GM23338 (cell line): ENCODE results near the gene RTP5. TPM values are rescaled to one million over a fixed set of nuclear protein-coding genes. Genes with fewer than 3 reads are reported as not detected.

Experiments
- ATAC-seq: fragments of 200-7000 bp; cut with Tn5 transposase; 3 replicates; pipeline ENCODE4 v1.9.1; 2020
- DNase-seq: peaks from one replicate; pipeline ENCODE4 v3.0.0-alpha.2; 2015; ENCODE audit warnings: low spot score
- H2AFZ ChIP-seq: fragments of 200-600 bp; sonication (generic); 2 replicates; pipeline ENCODE4 v1.8.0; 2016; ENCODE audit warnings: antibody characterized with exemption, mild to moderate bottlenecking, moderate library complexity
- H3F3A ChIP-seq: fragments of 200-600 bp; sonication (generic); replicated peaks from 2 replicates; pipeline ENCODE4 v1.8.0; 2017; ENCODE audit warnings: antibody characterized with exemption, mixed run types, low read depth
- H3K27ac ChIP-seq: fragments of 200-600 bp; sonication (generic); 2 replicates; pipeline ENCODE4 v1.6.1; 2016; ENCODE audit warnings: low read depth
- H3K27me3 ChIP-seq: fragments of 200-600 bp; sonication (generic); 2 replicates; pipeline ENCODE4 v1.8.0; 2016; ENCODE audit warnings: mild to moderate bottlenecking, mixed run types, moderate library complexity; ENCODE audit not compliant: insufficient read depth
- H3K36me3 ChIP-seq: fragments of 200-600 bp; sonication (generic); 2 replicates; pipeline ENCODE4 v1.8.0; 2016; ENCODE audit warnings: mild to moderate bottlenecking; ENCODE audit not compliant: insufficient read depth
- H3K4me1 ChIP-seq: fragments of 200-600 bp; sonication (generic); 2 replicates; pipeline ENCODE4 v1.8.0; 2016; ENCODE audit warnings: mild to moderate bottlenecking, moderate library complexity; ENCODE audit not compliant: insufficient read depth
- H3K4me2 ChIP-seq: fragments of 200-600 bp; sonication (generic); 2 replicates; pipeline ENCODE4 v1.7.1; 2017; ENCODE audit warnings: mixed run types
- H3K4me3 ChIP-seq: fragments of 200-600 bp; sonication (generic); 2 replicates; pipeline ENCODE4 v1.6.1; 2016; ENCODE audit warnings: mixed run types
- H3K79me2 ChIP-seq: fragments of 200-600 bp; sonication (generic); replicated peaks from 2 replicates; pipeline ENCODE4 v1.8.0; 2017; ENCODE audit warnings: mild to moderate bottlenecking; ENCODE audit not compliant: insufficient read depth
- H3K9me2 ChIP-seq: fragments of 200-600 bp; sonication (generic); 2 replicates; pipeline ENCODE4 v1.8.0; 2017; ENCODE audit not compliant: insufficient read depth
- H4K20me1 ChIP-seq: fragments of 200-600 bp; sonication (generic); replicated peaks from 2 replicates; pipeline ENCODE4 v1.8.0; 2017; ENCODE audit warnings: mild to moderate bottlenecking; ENCODE audit not compliant: insufficient read depth
- H3K27ac Mint-ChIP-seq: 2 replicates; pipeline ENCODE4 v1.8.0; 2020; ENCODE audit warnings: inconsistent platforms, mild to moderate bottlenecking, moderate library complexity, mixed read lengths
- H3K27me3 Mint-ChIP-seq: 3 replicates; pipeline ENCODE4 v1.8.0; 2022; ENCODE audit warnings: low read depth, mild to moderate bottlenecking, moderate library complexity, mixed read lengths, inconsistent platforms; ENCODE audit not compliant: insufficient read depth, poor library complexity
- H3K36me3 Mint-ChIP-seq: 3 replicates; pipeline ENCODE4 v1.8.0; 2021; ENCODE audit warnings: low read depth, mild to moderate bottlenecking, inconsistent platforms, moderate library complexity, mixed read lengths
- H3K4me1 Mint-ChIP-seq: 3 replicates; pipeline ENCODE4 v1.8.0; 2020; ENCODE audit warnings: mild to moderate bottlenecking, inconsistent platforms, mixed read lengths
- H3K4me3 Mint-ChIP-seq: 3 replicates; pipeline ENCODE4 v1.8.0; 2021; ENCODE audit warnings: moderate library complexity, mild to moderate bottlenecking, inconsistent platforms, mixed read lengths
- H3K9me3 Mint-ChIP-seq: 3 replicates; pipeline ENCODE4 v1.8.0; 2020; ENCODE audit warnings: moderate library complexity, mild to moderate bottlenecking, inconsistent platforms, mixed read lengths
- CREB1 ChIP-seq: fragments of 250-450 bp; sonication (Bioruptor Pico); IDR thresholded peaks from 2 replicates; pipeline ENCODE4 v1.5.0; 2020; ENCODE audit warnings: low read depth, mild to moderate bottlenecking, moderate library complexity
- CTCF ChIP-seq, 2 experiments: fragments of 200-600 bp in 1 of 2; sonication (generic) in 1 of 2; conservative IDR thresholded peaks; 2 replicates each; pipeline versions ENCODE4 v1.5.1 to v1.6.1; 2016 to 2017; ENCODE audit warnings: antibody characterized with exemption in 2 of 2, low read depth in 2 of 2, mild to moderate bottlenecking in 2 of 2, moderate library complexity in 1 of 2
- ETS1 ChIP-seq: IDR thresholded peaks from 2 replicates; pipeline ENCODE4 v1.6.1; 2016; ENCODE audit warnings: antibody characterized with exemption
- EZH2 ChIP-seq: fragments of 200-600 bp; sonication (generic); IDR thresholded peaks from one replicate; pipeline ENCODE4 v1.8.0; 2017; ENCODE audit warnings: antibody characterized with exemption, mild to moderate bottlenecking, low read depth; ENCODE audit not compliant: unreplicated experiment
- EZH2phosphoT487 ChIP-seq: fragments of 200-600 bp; sonication (generic); IDR thresholded peaks from one replicate; pipeline ENCODE4 v1.8.1; 2018; ENCODE audit warnings: antibody characterized with exemption; ENCODE audit not compliant: unreplicated experiment
- JUNB ChIP-seq: IDR thresholded peaks from one replicate; pipeline ENCODE4 v1.6.1; 2016; ENCODE audit warnings: antibody characterized with exemption; ENCODE audit not compliant: unreplicated experiment
- NANOG ChIP-seq: IDR thresholded peaks from 2 replicates; pipeline ENCODE4 v1.6.1; 2016; ENCODE audit warnings: antibody characterized with exemption, borderline replicate concordance
- POLR2AphosphoS5 ChIP-seq: IDR thresholded peaks from 2 replicates; pipeline ENCODE4 v1.6.1; 2016; ENCODE audit warnings: antibody characterized with exemption, low read depth
- REST ChIP-seq: IDR thresholded peaks from one replicate; pipeline ENCODE4 v1.6.1; 2018; ENCODE audit warnings: antibody characterized with exemption; ENCODE audit not compliant: unreplicated experiment
- STAT1 ChIP-seq: IDR thresholded peaks from one replicate; pipeline ENCODE4 v1.6.1; 2016; ENCODE audit warnings: antibody characterized with exemption; ENCODE audit not compliant: unreplicated experiment
- ZNF114 ChIP-seq: fragments of 250-450 bp; sonication (Bioruptor Pico); IDR thresholded peaks from 2 replicates; pipeline ENCODE4 v1.5.0; 2020; ENCODE audit warnings: mild to moderate bottlenecking, moderate library complexity
- ZNF331 ChIP-seq: fragments of 250-450 bp; sonication (Bioruptor Pico); IDR thresholded peaks from 2 replicates; pipeline ENCODE4 v1.5.0; 2020; ENCODE audit warnings: low read depth, mild to moderate bottlenecking, moderate library complexity
- ZNF462 ChIP-seq: fragments of 250-450 bp; sonication (Bioruptor Pico); IDR thresholded peaks from 2 replicates; pipeline ENCODE4 v1.5.0; 2020; ENCODE audit warnings: mild to moderate bottlenecking, moderate library complexity
- polyA plus RNA-seq: library from polyadenylated mRNA; unstranded; fragments of >200 nt; fragmentation: Nextera tagmentation; extraction: Ambion mirVana; gene quantifications from 2 replicates; pipeline ENCODE4 v1.2.1, GENCODE V29; 2016
- total RNA-seq: library from RNA; depleted of rRNA; stranded (reverse); fragments of >200 nt; shearing (Covaris generic); gene quantifications from 2 replicates; pipeline ENCODE4 v1.2.3, GENCODE V29; 2014

Gene RTP5
- total and polyA plus RNA-seq, 2 experiments from 2014 or later: not detected

GRCh38 chr2:241910604-241911520 lies 41.3 kb downstream of the RTP5 start:
- no peaks in the 10 kb centered on the region for H3K9me2 ChIP-seq
- DNase-seq (no peak), ATAC-seq (no peak; the same call in 1 of the 3 replicates)
- TF ChIP-seq EZH2 (no peak), CTCF (conservative IDR thresholded peaks at IDR 0.05; ENCODE audit: low read depth in 2 of 2) (no peak), NANOG (no peak), STAT1 (no peak), POLR2AphosphoS5 (no peak), ETS1 (no peak), REST (no peak), JUNB (no peak), ZNF462 (no peak), CREB1 (no peak), ZNF331 (CRISPR knock-in tag) (no peak), EZH2phosphoT487 (no peak), ZNF114 (CRISPR knock-in tag) (no peak)
- Mint-ChIP-seq H3K36me3 (no peaks in the 10 kb centered on the region; the same call in 2 of the 3 replicates), H3K9me3 (no peaks in the 10 kb centered on the region; the same call in 2 of the 3 replicates), H3K4me3 (no peak overlapping the region), H3K27ac (no peak overlapping the region), H3K4me1 (peaks cover 20% of the 10 kb centered on the region), H3K27me3 (peaks cover 8% of the 10 kb centered on the region)
- peak overlapping the region; percentile 63; the same call in 1 of the 2 replicates for H3K4me2 ChIP-seq
- H3K79me2 ChIP-seq: no peaks in the 10 kb centered on the region
- H3K27me3 ChIP-seq: no peaks in the 10 kb centered on the region
- H3F3A ChIP-seq: 0 out of 2 replicates have a peak, but pooled peaks cover 2% of the 10 kb centered on the region
- no peak overlapping the region for H2AFZ ChIP-seq
- H3K4me3 ChIP-seq: no peak overlapping the region
- H3K4me1 ChIP-seq: peaks cover 18% of the 10 kb centered on the region
- 0 out of 2 replicates have a peak overlapping the region, but pooled peaks have one; percentile 10 for H3K27ac ChIP-seq
- H4K20me1 ChIP-seq: no peaks in the 10 kb centered on the region; the same call in 1 of the 2 replicates
- no peaks in the 10 kb centered on the region for H3K36me3 ChIP-seq
